SK-N-SH (cell line): ENCODE results near the gene POU2F3. TPM values are rescaled to one million over a fixed set of nuclear protein-coding genes. Genes with fewer than 3 reads are reported as not detected.

Source experiments
- CTCF ChIA-PET: fragments of 300-600, 350-600 bp; formaldehyde crosslinking; extraction: SDS; loops from one replicate; lab custom pipeline; 2021; lab: Yijun Ruan, JAX
- POLR2A ChIA-PET: fragments of 350-600 bp; sonication (Branson Sonifier 250); formaldehyde crosslinking; extraction: SDS; loops from one replicate; lab custom pipeline; 2020; ENCODE audit warnings: antibody characterized with exemption, inconsistent platforms; lab: Yijun Ruan, JAX
- DNase-seq: peaks from one replicate; pipeline ENCODE4 v3.0.0; 2012
- H2AFZ ChIP-seq: fragments of 200-600 bp; sonication (generic); 2 replicates; pipeline ENCODE4 v1.8.1; 2016; ENCODE audit warnings: antibody characterized with exemption, mild to moderate bottlenecking, low read depth
- H3F3A ChIP-seq: fragments of 200-600 bp; sonication (generic); replicated peaks from 2 replicates; pipeline ENCODE3; 2016; ENCODE audit warnings: antibody characterized with exemption, mild to moderate bottlenecking; ENCODE audit not compliant: insufficient read depth
- H3K27ac ChIP-seq, 2 experiments: fragments of 200-500 bp in 1 of 2; fragments of 200-600 bp in 1 of 2; sonication (Bioruptor generic) in 1 of 2; sonication (generic), shearing (Covaris generic) in 1 of 2; 2 replicates each; pipeline versions ENCODE4 v1.5.1 to v1.6.1; 2014 to 2016; ENCODE audit warnings: low read depth in 2 of 2, inconsistent platforms in 1 of 2, low read length in 1 of 2, mild to moderate bottlenecking in 1 of 2, mixed read lengths in 1 of 2
- H3K27me3 ChIP-seq: fragments of 200-600 bp; sonication (generic), shearing (Covaris generic); 2 replicates; pipeline ENCODE4 v1.6.1; 2016; ENCODE audit warnings: mixed run types; ENCODE audit not compliant: insufficient read depth
- H3K36me3 ChIP-seq, 2 experiments: fragments of 200-500 bp in 1 of 2; fragments of 200-600 bp in 1 of 2; sonication (Bioruptor generic) in 1 of 2; sonication (generic) in 1 of 2; replicated peaks in 1 of 2; 2 replicates each; pipeline versions ENCODE3 to v1.5.1; 2014 to 2016; ENCODE audit warnings: low read length in 1 of 2, mild to moderate bottlenecking in 1 of 2; ENCODE audit not compliant: insufficient read depth in 2 of 2, control insufficient read depth in 1 of 2
- H3K4me1 ChIP-seq, 2 experiments: fragments of 200-500 bp in 1 of 2; fragments of 200-600 bp in 1 of 2; sonication (Bioruptor generic) in 1 of 2; sonication (generic), shearing (Covaris generic) in 1 of 2; 2 replicates each; pipeline versions ENCODE4 v1.5.1 to v1.6.1; 2014 to 2016; ENCODE audit warnings: low read depth in 1 of 2, low read length in 1 of 2, mixed run types in 1 of 2; ENCODE audit not compliant: insufficient read depth in 2 of 2, control insufficient read depth in 1 of 2
- H3K4me2 ChIP-seq: fragments of 200-600 bp; sonication (generic), shearing (Covaris generic); 2 replicates; pipeline ENCODE4 v1.6.1; 2017; ENCODE audit warnings: mixed run types
- H3K4me3 ChIP-seq, 2 experiments: fragments of 200-500 bp in 1 of 2; fragments of 200-600 bp in 1 of 2; sonication (Bioruptor generic) in 1 of 2; sonication (generic), shearing (Covaris generic) in 1 of 2; 2 replicates each; pipeline versions ENCODE4 v1.5.1 to v1.8.1; 2014 to 2016; ENCODE audit warnings: low read depth in 2 of 2, inconsistent platforms in 1 of 2, low read length in 1 of 2, mild to moderate bottlenecking in 1 of 2, mixed read lengths in 1 of 2, moderate library complexity in 1 of 2
- H3K79me2 ChIP-seq: fragments of 200-600 bp; sonication (generic); 2 replicates; pipeline ENCODE4 v1.8.1; 2017; ENCODE audit warnings: mild to moderate bottlenecking; ENCODE audit not compliant: insufficient read depth
- H3K9ac ChIP-seq: fragments of 200-600 bp; sonication (generic); 2 replicates; pipeline ENCODE4 v1.6.1; 2017; ENCODE audit warnings: mixed run types
- H3K9me2 ChIP-seq: fragments of 200-600 bp; sonication (generic); 2 replicates; pipeline ENCODE4 v1.6.1; 2017; ENCODE audit warnings: mixed run types
- H3K9me3 ChIP-seq: fragments of 200-600 bp; sonication (generic); 2 replicates; pipeline ENCODE4 v1.6.1; 2017; ENCODE audit warnings: mixed run types, mild to moderate bottlenecking, moderate library complexity
- H4K20me1 ChIP-seq: fragments of 200-600 bp; sonication (generic); 2 replicates; pipeline ENCODE4 v1.6.1; 2017; ENCODE audit warnings: mild to moderate bottlenecking, mixed run types; ENCODE audit not compliant: insufficient read depth
- EP300 ChIP-seq, 2 experiments: IDR thresholded peaks; 2 replicates each; pipeline versions ENCODE4 v1.4.0 to v1.6.1; 2012; ENCODE audit warnings: borderline replicate concordance in 1 of 2, low read depth in 1 of 2, low read length in 1 of 2
- FOSL2 ChIP-seq: IDR thresholded peaks from 2 replicates; pipeline ENCODE4 v1.4.0; 2012; ENCODE audit warnings: low read depth, mild to moderate bottlenecking, moderate library complexity, borderline replicate concordance
- GABPA ChIP-seq: IDR thresholded peaks from 2 replicates; pipeline ENCODE4 v1.4.0; 2012; ENCODE audit warnings: low read depth, mild to moderate bottlenecking
- JUND ChIP-seq: IDR thresholded peaks from 2 replicates; pipeline ENCODE4 v1.4.0; 2012
- MEF2A ChIP-seq: IDR thresholded peaks from 2 replicates; pipeline ENCODE4 v1.4.0; 2012; ENCODE audit warnings: low read depth, borderline replicate concordance
- MXI1 ChIP-seq: IDR thresholded peaks from 2 replicates; pipeline ENCODE4 v1.6.1; 2012; ENCODE audit warnings: mild to moderate bottlenecking, low read depth, low read length, improper control_type of control experiment
- NFIC ChIP-seq: IDR thresholded peaks from 2 replicates; pipeline ENCODE4 v1.4.0; 2012; ENCODE audit warnings: borderline replicate concordance
- RCOR1 ChIP-seq: fragments of 150-350 bp; IDR thresholded peaks from 2 replicates; pipeline ENCODE4 v1.6.1; 2017; ENCODE audit warnings: antibody characterized with exemption, low read length
- SMC3 ChIP-seq: IDR thresholded peaks from 2 replicates; pipeline ENCODE4 v1.6.1; 2012; ENCODE audit warnings: low read depth, low read length, improper control_type of control experiment
- TAF1 ChIP-seq: IDR thresholded peaks from 2 replicates; pipeline ENCODE4 v1.6.1; 2012; ENCODE audit warnings: low read depth, mild to moderate bottlenecking, low read length, moderate library complexity, borderline replicate concordance
- TCF12 ChIP-seq: IDR thresholded peaks from 2 replicates; pipeline ENCODE4 v1.4.0; 2012
- TEAD4 ChIP-seq: IDR thresholded peaks from 2 replicates; pipeline ENCODE4 v1.4.0; 2012; ENCODE audit warnings: mild to moderate bottlenecking, borderline replicate concordance; ENCODE audit not compliant: insufficient read depth
- YY1 ChIP-seq: IDR thresholded peaks from 2 replicates; pipeline ENCODE4 v1.4.0; 2012; ENCODE audit warnings: low read depth, mild to moderate bottlenecking
- WGBS: methylation state at CpG from one replicate; pipeline ENCODE4 v1.1.6; 2017; ENCODE audit warnings: low lambda C conversion rate; 5-methylcytosine and 5-hydroxymethylcytosine counted together
- polyA plus RNA-seq, 3 experiments: library from polyadenylated mRNA; depleted of rRNA; stranded (reverse); fragments of >200 nt; gene quantifications; 2 replicates each; pipeline ENCODE4 v1.2.3, GENCODE V29; 2012
- TF ChIP-seq, protein P1 (sequence below): IDR thresholded peaks from 2 replicates; pipeline ENCODE4 v1.6.1; 2012; ENCODE audit warnings: mild to moderate bottlenecking, low read depth, low read length, moderate library complexity
- TF ChIP-seq, protein P2 (sequence below): fragments of 150-350 bp; IDR thresholded peaks from 2 replicates; pipeline ENCODE4 v1.6.1; 2016; ENCODE audit warnings: mild to moderate bottlenecking, low read depth, low read length
- TF ChIP-seq, protein P3 (sequence below): fragments of 200-600 bp; sonication (generic); IDR thresholded peaks from 2 replicates; pipeline ENCODE4 v1.6.1; 2017; ENCODE audit warnings: antibody characterized with exemption, mild to moderate bottlenecking, moderate library complexity
- TF ChIP-seq, protein P4 (sequence below): IDR thresholded peaks from 2 replicates; pipeline ENCODE4; 2012
- TF ChIP-seq, protein P5 (sequence below): fragments of 150-350 bp; IDR thresholded peaks from 2 replicates; pipeline ENCODE4 v1.6.1; 2017; ENCODE audit warnings: antibody characterized with exemption, low read length, low read depth, borderline replicate concordance
- TF ChIP-seq, protein P6 (sequence below): IDR thresholded peaks from 2 replicates; pipeline ENCODE4 v1.4.0; 2012; ENCODE audit warnings: low read depth, borderline replicate concordance
- TF ChIP-seq, protein P7 (sequence below): IDR thresholded peaks from 2 replicates; pipeline ENCODE4 v1.4.0; 2012; ENCODE audit warnings: low read depth

POU2F3 gene
- polyA plus RNA-seq, 1 of the 3 experiments (the other 2 are of a cell fraction), result 0.02 TPM

DNA sequence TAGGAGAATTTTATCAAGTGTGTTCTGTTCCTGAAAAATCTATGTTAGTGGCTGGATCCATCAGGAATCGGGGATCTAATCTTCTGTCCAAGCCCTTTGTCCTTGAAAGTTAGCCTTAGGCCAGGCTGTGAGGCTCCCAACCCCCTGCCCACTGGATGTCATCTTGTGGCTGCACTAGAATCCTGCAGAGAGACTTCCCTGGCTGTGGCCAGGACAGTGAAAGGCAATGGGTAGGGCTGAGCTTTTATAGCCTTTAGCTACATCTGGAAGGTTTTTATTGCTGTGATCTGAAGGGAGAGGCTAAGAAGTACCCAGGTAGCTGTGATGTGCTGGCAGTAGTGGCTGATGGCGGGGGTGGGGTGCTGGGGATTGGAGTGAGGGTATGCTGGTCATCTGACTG is 27.0 kb upstream of the POU2F3 start:
- Histone ChIP-seq H3K4me1 (peaks cover 16 to 48% of the 10 kb centered on the region in 2 experiments; a peak in 3 of 4 replicates), H3K4me3 (no peak overlapping the region), H4K20me1 (no peaks in the 10 kb centered on the region), H3K36me3 (no peaks in the 10 kb centered on the region), H3K27me3 (no peaks in the 10 kb centered on the region), H3K9me3 (no peaks in the 10 kb centered on the region), H3K4me2 (no peak overlapping the region; the same call in 1 of the 2 replicates), H3F3A (peaks cover 2% of the 10 kb centered on the region), H3K27ac (no peak overlapping the region), H3K9me2 (no peaks in the 10 kb centered on the region), H3K79me2 (no peaks in the 10 kb centered on the region), H3K9ac (no peak overlapping the region), H2AFZ (no peak overlapping the region)
- 100% methylated on average over 2 of the region's 2 CpGs for WGBS
- ChIA-PET CTCF (interaction anchor here (0.6 to 10.3 kb wide), 14 partner anchors 14 to 454 kb away, joined by 3 to 111 read pairs (median 4); no protein-coding TSS in a partner anchor), POLR2A (no interaction called here)
- DNase-seq, result no peak
- TF ChIP-seq, protein P1, sequence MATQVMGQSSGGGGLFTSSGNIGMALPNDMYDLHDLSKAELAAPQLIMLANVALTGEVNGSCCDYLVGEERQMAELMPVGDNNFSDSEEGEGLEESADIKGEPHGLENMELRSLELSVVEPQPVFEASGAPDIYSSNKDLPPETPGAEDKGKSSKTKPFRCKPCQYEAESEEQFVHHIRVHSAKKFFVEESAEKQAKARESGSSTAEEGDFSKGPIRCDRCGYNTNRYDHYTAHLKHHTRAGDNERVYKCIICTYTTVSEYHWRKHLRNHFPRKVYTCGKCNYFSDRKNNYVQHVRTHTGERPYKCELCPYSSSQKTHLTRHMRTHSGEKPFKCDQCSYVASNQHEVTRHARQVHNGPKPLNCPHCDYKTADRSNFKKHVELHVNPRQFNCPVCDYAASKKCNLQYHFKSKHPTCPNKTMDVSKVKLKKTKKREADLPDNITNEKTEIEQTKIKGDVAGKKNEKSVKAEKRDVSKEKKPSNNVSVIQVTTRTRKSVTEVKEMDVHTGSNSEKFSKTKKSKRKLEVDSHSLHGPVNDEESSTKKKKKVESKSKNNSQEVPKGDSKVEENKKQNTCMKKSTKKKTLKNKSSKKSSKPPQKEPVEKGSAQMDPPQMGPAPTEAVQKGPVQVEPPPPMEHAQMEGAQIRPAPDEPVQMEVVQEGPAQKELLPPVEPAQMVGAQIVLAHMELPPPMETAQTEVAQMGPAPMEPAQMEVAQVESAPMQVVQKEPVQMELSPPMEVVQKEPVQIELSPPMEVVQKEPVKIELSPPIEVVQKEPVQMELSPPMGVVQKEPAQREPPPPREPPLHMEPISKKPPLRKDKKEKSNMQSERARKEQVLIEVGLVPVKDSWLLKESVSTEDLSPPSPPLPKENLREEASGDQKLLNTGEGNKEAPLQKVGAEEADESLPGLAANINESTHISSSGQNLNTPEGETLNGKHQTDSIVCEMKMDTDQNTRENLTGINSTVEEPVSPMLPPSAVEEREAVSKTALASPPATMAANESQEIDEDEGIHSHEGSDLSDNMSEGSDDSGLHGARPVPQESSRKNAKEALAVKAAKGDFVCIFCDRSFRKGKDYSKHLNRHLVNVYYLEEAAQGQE, result no peak
- TF ChIP-seq, protein P2, sequence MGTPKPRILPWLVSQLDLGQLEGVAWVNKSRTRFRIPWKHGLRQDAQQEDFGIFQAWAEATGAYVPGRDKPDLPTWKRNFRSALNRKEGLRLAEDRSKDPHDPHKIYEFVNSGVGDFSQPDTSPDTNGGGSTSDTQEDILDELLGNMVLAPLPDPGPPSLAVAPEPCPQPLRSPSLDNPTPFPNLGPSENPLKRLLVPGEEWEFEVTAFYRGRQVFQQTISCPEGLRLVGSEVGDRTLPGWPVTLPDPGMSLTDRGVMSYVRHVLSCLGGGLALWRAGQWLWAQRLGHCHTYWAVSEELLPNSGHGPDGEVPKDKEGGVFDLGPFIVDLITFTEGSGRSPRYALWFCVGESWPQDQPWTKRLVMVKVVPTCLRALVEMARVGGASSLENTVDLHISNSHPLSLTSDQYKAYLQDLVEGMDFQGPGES, result no peak
- TF ChIP-seq MEF2A, result no peak
- TF ChIP-seq RCOR1, result no peak
- TF ChIP-seq MXI1, result no peak
- no peak for TF ChIP-seq EP300 (IDR thresholded peaks at IDR 0.05; ENCODE audit: borderline replicate concordance in 1 of 2, low read depth in 1 of 2, low read length in 1 of 2)
- TF ChIP-seq, protein P3, sequence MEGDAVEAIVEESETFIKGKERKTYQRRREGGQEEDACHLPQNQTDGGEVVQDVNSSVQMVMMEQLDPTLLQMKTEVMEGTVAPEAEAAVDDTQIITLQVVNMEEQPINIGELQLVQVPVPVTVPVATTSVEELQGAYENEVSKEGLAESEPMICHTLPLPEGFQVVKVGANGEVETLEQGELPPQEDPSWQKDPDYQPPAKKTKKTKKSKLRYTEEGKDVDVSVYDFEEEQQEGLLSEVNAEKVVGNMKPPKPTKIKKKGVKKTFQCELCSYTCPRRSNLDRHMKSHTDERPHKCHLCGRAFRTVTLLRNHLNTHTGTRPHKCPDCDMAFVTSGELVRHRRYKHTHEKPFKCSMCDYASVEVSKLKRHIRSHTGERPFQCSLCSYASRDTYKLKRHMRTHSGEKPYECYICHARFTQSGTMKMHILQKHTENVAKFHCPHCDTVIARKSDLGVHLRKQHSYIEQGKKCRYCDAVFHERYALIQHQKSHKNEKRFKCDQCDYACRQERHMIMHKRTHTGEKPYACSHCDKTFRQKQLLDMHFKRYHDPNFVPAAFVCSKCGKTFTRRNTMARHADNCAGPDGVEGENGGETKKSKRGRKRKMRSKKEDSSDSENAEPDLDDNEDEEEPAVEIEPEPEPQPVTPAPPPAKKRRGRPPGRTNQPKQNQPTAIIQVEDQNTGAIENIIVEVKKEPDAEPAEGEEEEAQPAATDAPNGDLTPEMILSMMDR, result no peak
- no peak for TF ChIP-seq SMC3
- TF ChIP-seq, protein P4, sequence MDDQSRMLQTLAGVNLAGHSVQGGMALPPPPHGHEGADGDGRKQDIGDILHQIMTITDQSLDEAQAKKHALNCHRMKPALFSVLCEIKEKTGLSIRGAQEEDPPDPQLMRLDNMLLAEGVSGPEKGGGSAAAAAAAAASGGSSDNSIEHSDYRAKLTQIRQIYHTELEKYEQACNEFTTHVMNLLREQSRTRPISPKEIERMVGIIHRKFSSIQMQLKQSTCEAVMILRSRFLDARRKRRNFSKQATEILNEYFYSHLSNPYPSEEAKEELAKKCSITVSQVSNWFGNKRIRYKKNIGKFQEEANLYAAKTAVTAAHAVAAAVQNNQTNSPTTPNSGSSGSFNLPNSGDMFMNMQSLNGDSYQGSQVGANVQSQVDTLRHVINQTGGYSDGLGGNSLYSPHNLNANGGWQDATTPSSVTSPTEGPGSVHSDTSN, result no peak
- TF ChIP-seq JUND, result no peak
- TF ChIP-seq, protein P5, sequence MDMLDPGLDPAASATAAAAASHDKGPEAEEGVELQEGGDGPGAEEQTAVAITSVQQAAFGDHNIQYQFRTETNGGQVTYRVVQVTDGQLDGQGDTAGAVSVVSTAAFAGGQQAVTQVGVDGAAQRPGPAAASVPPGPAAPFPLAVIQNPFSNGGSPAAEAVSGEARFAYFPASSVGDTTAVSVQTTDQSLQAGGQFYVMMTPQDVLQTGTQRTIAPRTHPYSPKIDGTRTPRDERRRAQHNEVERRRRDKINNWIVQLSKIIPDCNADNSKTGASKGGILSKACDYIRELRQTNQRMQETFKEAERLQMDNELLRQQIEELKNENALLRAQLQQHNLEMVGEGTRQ, result no peak
- no peak for TF ChIP-seq TAF1
- no peak for TF ChIP-seq YY1
- no peak for TF ChIP-seq NFIC
- TF ChIP-seq TCF12, result no peak
- no peak for TF ChIP-seq TEAD4
- TF ChIP-seq FOSL2, result no peak
- TF ChIP-seq, protein P6, sequence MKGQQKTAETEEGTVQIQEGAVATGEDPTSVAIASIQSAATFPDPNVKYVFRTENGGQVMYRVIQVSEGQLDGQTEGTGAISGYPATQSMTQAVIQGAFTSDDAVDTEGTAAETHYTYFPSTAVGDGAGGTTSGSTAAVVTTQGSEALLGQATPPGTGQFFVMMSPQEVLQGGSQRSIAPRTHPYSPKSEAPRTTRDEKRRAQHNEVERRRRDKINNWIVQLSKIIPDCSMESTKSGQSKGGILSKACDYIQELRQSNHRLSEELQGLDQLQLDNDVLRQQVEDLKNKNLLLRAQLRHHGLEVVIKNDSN, result no peak
- TF ChIP-seq GABPA, result no peak
- TF ChIP-seq, protein P7, sequence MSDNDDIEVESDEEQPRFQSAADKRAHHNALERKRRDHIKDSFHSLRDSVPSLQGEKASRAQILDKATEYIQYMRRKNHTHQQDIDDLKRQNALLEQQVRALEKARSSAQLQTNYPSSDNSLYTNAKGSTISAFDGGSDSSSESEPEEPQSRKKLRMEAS, result no peak
